ENCODE results near the gene TXNDC15.
"Not testable (repeated sequence)": the region's sequence is repeated elsewhere in the genome, so short reads cannot be mapped to it uniquely, and the experiment has no call there.

DNA sequence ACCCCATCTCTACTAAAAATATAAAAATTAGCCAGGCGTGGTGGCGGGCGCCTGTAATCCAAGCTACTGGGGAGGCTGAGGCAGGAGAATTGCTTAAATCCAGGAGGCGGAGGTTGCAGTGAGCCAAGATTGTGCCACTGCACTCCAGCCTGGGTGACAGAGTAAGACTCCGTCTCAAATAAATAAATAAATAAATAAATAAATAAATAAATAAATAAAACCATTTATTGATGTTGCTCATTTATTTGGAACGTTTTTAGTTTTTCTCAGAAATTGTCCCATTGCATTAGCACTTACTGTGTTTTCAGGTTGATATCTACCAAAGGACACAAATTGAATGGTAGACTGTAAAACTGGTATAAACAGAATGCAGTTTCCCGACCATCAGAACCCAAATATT, 17.7 kb upstream of the TXNDC15 start:
- TF ChIP-seq CTCF (IDR thresholded peaks at IDR 0.05; ENCODE audit: insufficient read depth, low read length); GABPA (IDR thresholded peaks at IDR 0.05; ENCODE audit: low read depth): not testable (repeated sequence)
- TF ChIP-seq, protein P1, sequence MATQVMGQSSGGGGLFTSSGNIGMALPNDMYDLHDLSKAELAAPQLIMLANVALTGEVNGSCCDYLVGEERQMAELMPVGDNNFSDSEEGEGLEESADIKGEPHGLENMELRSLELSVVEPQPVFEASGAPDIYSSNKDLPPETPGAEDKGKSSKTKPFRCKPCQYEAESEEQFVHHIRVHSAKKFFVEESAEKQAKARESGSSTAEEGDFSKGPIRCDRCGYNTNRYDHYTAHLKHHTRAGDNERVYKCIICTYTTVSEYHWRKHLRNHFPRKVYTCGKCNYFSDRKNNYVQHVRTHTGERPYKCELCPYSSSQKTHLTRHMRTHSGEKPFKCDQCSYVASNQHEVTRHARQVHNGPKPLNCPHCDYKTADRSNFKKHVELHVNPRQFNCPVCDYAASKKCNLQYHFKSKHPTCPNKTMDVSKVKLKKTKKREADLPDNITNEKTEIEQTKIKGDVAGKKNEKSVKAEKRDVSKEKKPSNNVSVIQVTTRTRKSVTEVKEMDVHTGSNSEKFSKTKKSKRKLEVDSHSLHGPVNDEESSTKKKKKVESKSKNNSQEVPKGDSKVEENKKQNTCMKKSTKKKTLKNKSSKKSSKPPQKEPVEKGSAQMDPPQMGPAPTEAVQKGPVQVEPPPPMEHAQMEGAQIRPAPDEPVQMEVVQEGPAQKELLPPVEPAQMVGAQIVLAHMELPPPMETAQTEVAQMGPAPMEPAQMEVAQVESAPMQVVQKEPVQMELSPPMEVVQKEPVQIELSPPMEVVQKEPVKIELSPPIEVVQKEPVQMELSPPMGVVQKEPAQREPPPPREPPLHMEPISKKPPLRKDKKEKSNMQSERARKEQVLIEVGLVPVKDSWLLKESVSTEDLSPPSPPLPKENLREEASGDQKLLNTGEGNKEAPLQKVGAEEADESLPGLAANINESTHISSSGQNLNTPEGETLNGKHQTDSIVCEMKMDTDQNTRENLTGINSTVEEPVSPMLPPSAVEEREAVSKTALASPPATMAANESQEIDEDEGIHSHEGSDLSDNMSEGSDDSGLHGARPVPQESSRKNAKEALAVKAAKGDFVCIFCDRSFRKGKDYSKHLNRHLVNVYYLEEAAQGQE (IDR thresholded peaks at IDR 0.05; ENCODE audit: insufficient replicate concordance, low read depth) = not testable (repeated sequence)

Data from HL-60 (cell line).